WTC11 (cell line): ENCODE results near the gene USP44. TPM values are rescaled to one million over a fixed set of nuclear protein-coding genes. Genes with fewer than 3 reads are reported as not detected.

Source experiments
- ATAC-seq: fragments of 200-7000 bp; cut with Tn5 transposase; 2 replicates; pipeline ENCODE4 v1.10.0; 2021; ENCODE audit warnings: mild to moderate bottlenecking, moderate library complexity
- CTCF ChIA-PET: fragments of 300-600 bp; sonication (Branson Sonifier 250); formaldehyde crosslinking; loops from one replicate; lab custom pipeline; 2021; ENCODE audit warnings: antibody characterized with exemption; lab: Charles Lee
- POLR2A ChIA-PET: fragments of 350-600 bp; sonication (Branson Sonifier 250); formaldehyde crosslinking; loops from one replicate; lab custom pipeline; 2021; ENCODE audit warnings: antibody characterized with exemption; lab: Charles Lee
- DNase-seq: peaks from one replicate; pipeline ENCODE4 v3.0.0; 2021; ENCODE audit warnings: low spot score
- H3K27ac Mint-ChIP-seq: 2 replicates; pipeline ENCODE4 v1.8.0; 2021; ENCODE audit warnings: mixed read lengths
- H3K27me3 Mint-ChIP-seq: 2 replicates; pipeline ENCODE4 v1.8.0; 2021; ENCODE audit warnings: low read depth, mild to moderate bottlenecking, moderate library complexity, mixed read lengths
- H3K36me3 Mint-ChIP-seq: 2 replicates; pipeline ENCODE4 v1.8.0; 2021; ENCODE audit warnings: mixed read lengths
- H3K4me1 Mint-ChIP-seq: 2 replicates; pipeline ENCODE4 v1.8.0; 2022; ENCODE audit warnings: mixed read lengths
- H3K4me3 Mint-ChIP-seq: 2 replicates; pipeline ENCODE4 v1.8.0; 2021; ENCODE audit warnings: mild to moderate bottlenecking, moderate library complexity, mixed read lengths
- H3K9me3 Mint-ChIP-seq: 2 replicates; pipeline ENCODE4 v1.8.0; 2021; ENCODE audit warnings: mixed read lengths
- AR ChIP-seq: fragments of 250-450 bp; sonication (Bioruptor Pico); IDR thresholded peaks from 2 replicates; pipeline ENCODE4 v1.9.0; 2021; ENCODE audit warnings: mild to moderate bottlenecking
- EMX1 ChIP-seq: fragments of 250-450 bp; sonication (Bioruptor Pico); IDR thresholded peaks from 2 replicates; pipeline ENCODE4 v1.8.0; 2021; ENCODE audit warnings: mild to moderate bottlenecking
- GABPB1 ChIP-seq: sonication (generic); formaldehyde crosslinking; IDR thresholded peaks from 2 replicates; pipeline ENCODE4 v1.8.1; 2023; ENCODE audit warnings: mild to moderate bottlenecking, missing genetic modification reagents
- GRHL2 ChIP-seq: fragments of 250-450 bp; sonication (Bioruptor Pico); IDR thresholded peaks from 2 replicates; pipeline ENCODE4 v1.8.0; 2022; ENCODE audit warnings: mild to moderate bottlenecking, moderate library complexity; ENCODE audit not compliant: insufficient replicate concordance, severe bottlenecking
- HMGA2 ChIP-seq: fragments of 250-450 bp; sonication (Bioruptor Pico); IDR thresholded peaks from 2 replicates; pipeline ENCODE4 v1.4.0; 2021; ENCODE audit warnings: mild to moderate bottlenecking, moderate library complexity
- MAX ChIP-seq: sonication (generic); formaldehyde crosslinking; IDR thresholded peaks from 2 replicates; pipeline ENCODE4 v1.8.0; 2022; ENCODE audit warnings: mild to moderate bottlenecking, missing genetic modification reagents
- MLX ChIP-seq: sonication (generic); formaldehyde crosslinking; IDR thresholded peaks from 2 replicates; pipeline ENCODE4 v1.8.1; 2023; ENCODE audit warnings: mild to moderate bottlenecking, missing genetic modification reagents, moderate library complexity
- MYBL2 ChIP-seq: sonication (generic); formaldehyde crosslinking; IDR thresholded peaks from 2 replicates; pipeline ENCODE4 v1.8.1; 2023; ENCODE audit warnings: mild to moderate bottlenecking, moderate library complexity, missing genetic modification reagents
- PRDM15 ChIP-seq: sonication (generic); formaldehyde crosslinking; IDR thresholded peaks from 2 replicates; pipeline ENCODE4 v1.8.0; 2022; ENCODE audit warnings: missing genetic modification reagents
- PREB ChIP-seq: sonication (generic); formaldehyde crosslinking; IDR thresholded peaks from 2 replicates; pipeline ENCODE4 v1.8.1; 2022; ENCODE audit warnings: mild to moderate bottlenecking, missing genetic modification reagents, moderate library complexity, borderline replicate concordance
- PRRX2 ChIP-seq: fragments of 250-450 bp; sonication (Bioruptor Pico); IDR thresholded peaks from 2 replicates; pipeline ENCODE4 v1.8.0; 2021; ENCODE audit warnings: mild to moderate bottlenecking
- RORB ChIP-seq: fragments of 250-450 bp; sonication (Bioruptor Pico); IDR thresholded peaks from 2 replicates; pipeline ENCODE4 v1.9.0; 2021; ENCODE audit warnings: mild to moderate bottlenecking
- SP1 ChIP-seq: sonication (generic); formaldehyde crosslinking; conservative IDR thresholded peaks from 2 replicates; pipeline ENCODE4 v1.8.1; 2022; ENCODE audit warnings: missing genetic modification reagents
- STAT6 ChIP-seq: sonication (generic); formaldehyde crosslinking; conservative IDR thresholded peaks from 2 replicates; pipeline ENCODE4 v1.8.1; 2023; ENCODE audit warnings: mild to moderate bottlenecking, low read depth, missing genetic modification reagents, moderate library complexity
- ZNF532 ChIP-seq: fragments of 250-450 bp; sonication (Bioruptor Pico); IDR thresholded peaks from 2 replicates; pipeline ENCODE4 v1.9.0; 2021; ENCODE audit warnings: mild to moderate bottlenecking, borderline replicate concordance
- total RNA-seq: library from RNA; stranded (reverse); gene quantifications from 3 replicates; pipeline ENCODE4 v1.2.3, GENCODE V29; 2021
- TF ChIP-seq, protein P1 (sequence below): fragments of 250-450 bp; sonication (Bioruptor Pico); IDR thresholded peaks from 2 replicates; pipeline ENCODE4 v1.8.0; 2021; ENCODE audit warnings: mild to moderate bottlenecking

Gene USP44
- total RNA-seq, 1 experiment from 2014 or later: 93.4 TPM

DNA sequence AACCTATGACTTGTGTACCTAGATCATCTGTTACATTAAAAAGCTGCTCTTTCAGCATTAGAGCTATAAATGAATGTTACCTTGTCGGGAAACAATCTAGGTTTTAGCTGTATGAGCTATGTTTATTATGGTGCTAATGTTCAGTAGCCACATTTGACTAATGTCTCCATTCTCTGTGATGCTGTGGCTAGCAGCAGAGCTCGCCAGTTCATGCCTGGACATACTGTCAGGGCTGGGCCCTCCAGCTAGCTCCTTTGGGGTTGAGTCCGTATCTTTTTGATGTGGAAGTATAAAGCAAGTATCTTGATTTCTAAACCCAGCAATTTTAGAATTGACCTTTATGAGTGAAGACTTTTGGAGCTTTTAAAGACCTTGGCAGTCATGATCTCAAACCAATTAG is 36.1 kb downstream of the USP44 start:
- Mint-ChIP-seq H3K27me3 (no peaks in the 10 kb centered on the region), H3K4me3 (no peak overlapping the region), H3K4me1 (no peaks in the 10 kb centered on the region), H3K36me3 (peaks cover 71% of the 10 kb centered on the region), H3K9me3 (no peaks in the 10 kb centered on the region), H3K27ac (peak overlapping the region; percentile 93)
- CTCF ChIA-PET: interaction anchor here (1.3 to 2.7 kb wide), 2 partner anchors 20 to 60 kb away, joined by 8 to 10 read pairs; no protein-coding TSS in a partner anchor
- DNase-seq (no peak), ATAC-seq (no peak)
- no peak for TF ChIP-seq GABPB1
- TF ChIP-seq MAX (CRISPR knock-in tag): no peak
- no peak for TF ChIP-seq PRDM15 (CRISPR knock-in tag)
- TF ChIP-seq GRHL2: no peak
- TF ChIP-seq ZNF532 (CRISPR knock-in tag): no peak
- TF ChIP-seq PREB (CRISPR knock-in tag): no peak
- TF ChIP-seq STAT6: no peak
- TF ChIP-seq PRRX2 (CRISPR knock-in tag): peak; percentile 23; the same call in 1 of the 2 replicates
- TF ChIP-seq EMX1: 0 out of 2 replicates have a peak, but pooled peaks have one; percentile 49
- no peak for TF ChIP-seq MLX (CRISPR knock-in tag)
- TF ChIP-seq AR: no peak
- TF ChIP-seq MYBL2: no peak
- TF ChIP-seq HMGA2 (CRISPR knock-in tag): no peak
- TF ChIP-seq, protein P1, sequence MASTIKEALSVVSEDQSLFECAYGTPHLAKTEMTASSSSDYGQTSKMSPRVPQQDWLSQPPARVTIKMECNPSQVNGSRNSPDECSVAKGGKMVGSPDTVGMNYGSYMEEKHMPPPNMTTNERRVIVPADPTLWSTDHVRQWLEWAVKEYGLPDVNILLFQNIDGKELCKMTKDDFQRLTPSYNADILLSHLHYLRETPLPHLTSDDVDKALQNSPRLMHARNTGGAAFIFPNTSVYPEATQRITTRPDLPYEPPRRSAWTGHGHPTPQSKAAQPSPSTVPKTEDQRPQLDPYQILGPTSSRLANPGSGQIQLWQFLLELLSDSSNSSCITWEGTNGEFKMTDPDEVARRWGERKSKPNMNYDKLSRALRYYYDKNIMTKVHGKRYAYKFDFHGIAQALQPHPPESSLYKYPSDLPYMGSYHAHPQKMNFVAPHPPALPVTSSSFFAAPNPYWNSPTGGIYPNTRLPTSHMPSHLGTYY (CRISPR knock-in tag): no peak
- no peak for TF ChIP-seq RORB (CRISPR knock-in tag)
- no peak for TF ChIP-seq SP1 (CRISPR knock-in tag)
- POLR2A ChIA-PET: no interaction called here
